Measurements from ENCODE around the gene CFL1.

Gene CFL1

GRCh38 chr11:65843811-65844210 lies 14.2 kb downstream of the CFL1 start:
- Histone ChIP-seq H3K4me2 (ENCODE audit: low read depth, low read length, poor library complexity, severe bottlenecking) (no peak overlapping the region), H3K27me3 (ENCODE audit: insufficient read depth, low read length, poor library complexity, severe bottlenecking) (no peaks in the 10 kb centered on the region), H3K9me2 (replicated peaks; ENCODE audit: low read depth, low read length) (no peaks in the 10 kb centered on the region), H3F3A (ENCODE audit: low read depth) (no peaks in the 10 kb centered on the region), H3K4me3 (ENCODE audit: low read length, poor library complexity, severe bottlenecking) (no peak overlapping the region), H3K79me2 (ENCODE audit: insufficient read depth, low read length) (no peaks in the 10 kb centered on the region), H3K9ac (ENCODE audit: low read depth, low read length, poor library complexity, severe bottlenecking) (no peak overlapping the region), H3K4me1 (ENCODE audit: insufficient read depth, low read length, poor library complexity, severe bottlenecking) (no peaks in the 10 kb centered on the region), H3K9me3 (ENCODE audit: insufficient read depth, low read depth, low read length) (no peaks in the 10 kb centered on the region), H2AFZ (ENCODE audit: low read length) (no peak overlapping the region), H3K36me3 (ENCODE audit: insufficient read depth, low read length) (no peaks in the 10 kb centered on the region), H4K20me1 (ENCODE audit: insufficient read depth, low read length, poor library complexity, severe bottlenecking) (no peaks in the 10 kb centered on the region)
- no peak for TF ChIP-seq EZH2phosphoT487 (IDR thresholded peaks at IDR 0.05; ENCODE audit: borderline replicate concordance)
- TF ChIP-seq, protein P1, sequence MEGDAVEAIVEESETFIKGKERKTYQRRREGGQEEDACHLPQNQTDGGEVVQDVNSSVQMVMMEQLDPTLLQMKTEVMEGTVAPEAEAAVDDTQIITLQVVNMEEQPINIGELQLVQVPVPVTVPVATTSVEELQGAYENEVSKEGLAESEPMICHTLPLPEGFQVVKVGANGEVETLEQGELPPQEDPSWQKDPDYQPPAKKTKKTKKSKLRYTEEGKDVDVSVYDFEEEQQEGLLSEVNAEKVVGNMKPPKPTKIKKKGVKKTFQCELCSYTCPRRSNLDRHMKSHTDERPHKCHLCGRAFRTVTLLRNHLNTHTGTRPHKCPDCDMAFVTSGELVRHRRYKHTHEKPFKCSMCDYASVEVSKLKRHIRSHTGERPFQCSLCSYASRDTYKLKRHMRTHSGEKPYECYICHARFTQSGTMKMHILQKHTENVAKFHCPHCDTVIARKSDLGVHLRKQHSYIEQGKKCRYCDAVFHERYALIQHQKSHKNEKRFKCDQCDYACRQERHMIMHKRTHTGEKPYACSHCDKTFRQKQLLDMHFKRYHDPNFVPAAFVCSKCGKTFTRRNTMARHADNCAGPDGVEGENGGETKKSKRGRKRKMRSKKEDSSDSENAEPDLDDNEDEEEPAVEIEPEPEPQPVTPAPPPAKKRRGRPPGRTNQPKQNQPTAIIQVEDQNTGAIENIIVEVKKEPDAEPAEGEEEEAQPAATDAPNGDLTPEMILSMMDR (conservative IDR thresholded peaks at IDR 0.05; ENCODE audit: low read length), result no peak

- H3K4me3 ChIP-seq (ENCODE audit: low read length, poor library complexity, severe bottlenecking), result no peak overlapping the region
- no peak overlapping the region for H2AFZ ChIP-seq (ENCODE audit: low read length)
- no peaks in the 10 kb centered on the region for H3K9me2 ChIP-seq (replicated peaks; ENCODE audit: low read depth, low read length)
- H4K20me1 ChIP-seq (ENCODE audit: insufficient read depth, low read length, poor library complexity, severe bottlenecking), result no peaks in the 10 kb centered on the region
- H3K9ac ChIP-seq (ENCODE audit: low read depth, low read length, poor library complexity, severe bottlenecking), result no peak overlapping the region
- no peaks in the 10 kb centered on the region for H3K79me2 ChIP-seq (ENCODE audit: insufficient read depth, low read length)
- TF ChIP-seq, protein P1 (conservative IDR thresholded peaks at IDR 0.05; ENCODE audit: low read length), result no peak
- no peak for TF ChIP-seq EZH2phosphoT487 (IDR thresholded peaks at IDR 0.05; ENCODE audit: borderline replicate concordance)
- no peaks in the 10 kb centered on the region for H3K4me1 ChIP-seq (ENCODE audit: insufficient read depth, low read length, poor library complexity, severe bottlenecking)
- no peaks in the 10 kb centered on the region for H3K27me3 ChIP-seq (ENCODE audit: insufficient read depth, low read length, poor library complexity, severe bottlenecking)
- no peaks in the 10 kb centered on the region for H3F3A ChIP-seq (ENCODE audit: low read depth)
- no peaks in the 10 kb centered on the region for H3K9me3 ChIP-seq (ENCODE audit: insufficient read depth, low read depth, low read length)
- no peaks in the 10 kb centered on the region for H3K36me3 ChIP-seq (ENCODE audit: insufficient read depth, low read length)
- no peak overlapping the region for H3K4me2 ChIP-seq (ENCODE audit: low read depth, low read length, poor library complexity, severe bottlenecking)
Observed at GRCh38 chr11:65842144-65842543, 15.8 kb downstream of the CFL1 start.

DNA sequence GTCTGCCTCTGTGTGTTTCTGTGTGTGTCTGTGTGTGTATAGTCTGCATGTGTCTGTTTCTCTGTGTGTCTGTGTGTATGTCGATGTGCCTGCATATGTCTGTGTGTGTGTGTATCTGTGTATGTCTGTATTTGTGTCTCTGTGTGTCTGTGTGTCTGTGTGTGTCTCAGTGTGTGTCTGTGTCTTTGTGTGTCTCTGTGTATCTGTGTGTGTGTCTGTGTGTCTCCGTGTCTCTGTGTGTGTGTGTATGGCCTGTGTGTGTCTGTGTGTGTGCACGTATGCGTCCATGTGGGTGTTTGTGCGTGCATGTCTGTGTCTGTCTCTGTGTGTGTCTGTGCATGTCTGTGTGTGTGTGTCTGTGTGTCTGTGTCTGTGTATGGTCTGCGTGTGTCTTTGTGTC lies 23.8 kb downstream of the CFL1 start:
- no peaks in the 10 kb centered on the region for H3K9me2 ChIP-seq (replicated peaks; ENCODE audit: low read depth, low read length)
- no peaks in the 10 kb centered on the region for H3K9me3 ChIP-seq (ENCODE audit: insufficient read depth, low read depth, low read length)
- H3K36me3 ChIP-seq (ENCODE audit: insufficient read depth, low read length), result no peaks in the 10 kb centered on the region
- H3F3A ChIP-seq (ENCODE audit: low read depth), result 0 out of 2 replicates have a peak, but pooled peaks cover 2% of the 10 kb centered on the region
- no peaks in the 10 kb centered on the region for H4K20me1 ChIP-seq (ENCODE audit: insufficient read depth, low read length, poor library complexity, severe bottlenecking)
- peak overlapping the region; percentile 80 for H3K4me3 ChIP-seq (ENCODE audit: low read length, poor library complexity, severe bottlenecking)
- peak overlapping the region; percentile 99 for H2AFZ ChIP-seq (ENCODE audit: low read length)
- H3K27me3 ChIP-seq (ENCODE audit: insufficient read depth, low read length, poor library complexity, severe bottlenecking), result no peaks in the 10 kb centered on the region
- peaks cover 35% of the 10 kb centered on the region for H3K4me1 ChIP-seq (ENCODE audit: insufficient read depth, low read length, poor library complexity, severe bottlenecking)
- peaks cover 14% of the 10 kb centered on the region; the same call in 1 of the 2 replicates for H3K79me2 ChIP-seq (ENCODE audit: insufficient read depth, low read length)
- peak overlapping the region; percentile 77 for H3K9ac ChIP-seq (ENCODE audit: low read depth, low read length, poor library complexity, severe bottlenecking)
- H3K4me2 ChIP-seq (ENCODE audit: low read depth, low read length, poor library complexity, severe bottlenecking), result peak overlapping the region; percentile 98
- TF ChIP-seq, protein P1 (conservative IDR thresholded peaks at IDR 0.05; ENCODE audit: low read length), result no peak
- TF ChIP-seq EZH2phosphoT487 (IDR thresholded peaks at IDR 0.05; ENCODE audit: borderline replicate concordance), result no peak
